HG03135 (cell line): ENCODE data around the gene NTM.

Source experiments
- ATAC-seq: cut with Tn5 transposase; IDR thresholded peaks from one replicate; pipeline ENCODE4 v1.9.1; 2021; ENCODE audit warnings: mild to moderate bottlenecking, moderate library complexity; ENCODE audit not compliant: unreplicated experiment

NTM gene

DNA sequence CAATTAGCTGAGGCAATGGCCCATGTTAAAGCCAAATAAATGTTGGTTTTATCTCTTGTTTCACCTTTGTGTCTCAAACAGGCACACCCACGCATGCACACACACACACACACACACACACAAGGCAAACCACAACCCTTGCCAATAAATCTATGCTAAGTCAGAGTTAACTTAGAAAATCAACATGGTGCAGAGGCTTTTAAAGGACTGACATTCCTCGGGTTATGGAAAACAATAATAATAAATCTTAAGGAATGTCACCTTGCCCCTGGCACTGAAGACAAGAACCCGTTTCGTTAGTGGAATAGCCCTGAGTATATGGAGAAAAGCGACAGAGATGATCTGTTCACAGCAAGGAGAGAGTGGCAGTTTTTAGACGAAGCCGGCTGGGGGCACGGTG, 326.3 kb downstream of the NTM start:
- ATAC-seq: no peak

DNA sequence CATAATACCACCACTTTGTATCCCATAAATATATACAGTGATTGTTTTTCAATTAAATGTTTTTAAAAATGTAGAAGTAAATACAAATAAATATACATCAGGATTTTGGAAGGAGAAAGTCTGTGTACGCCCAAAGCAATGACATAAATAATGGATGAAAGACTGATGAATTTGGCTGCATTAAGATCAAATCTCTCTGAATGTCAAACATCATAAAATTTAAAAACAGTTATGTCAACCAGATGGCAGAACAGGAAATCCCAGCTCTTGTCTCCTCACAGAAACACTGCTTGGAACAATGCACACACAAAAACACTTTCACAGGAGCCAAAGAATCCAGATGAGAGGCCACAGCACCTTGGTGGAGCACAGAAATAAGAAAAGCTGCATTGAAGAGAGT, 332.9 kb downstream of the NTM start:
- no peak for ATAC-seq

- ATAC-seq: no peak
Measured at GRCh38 chr11:131704682-131705081, 334.3 kb downstream of the NTM start.

DNA sequence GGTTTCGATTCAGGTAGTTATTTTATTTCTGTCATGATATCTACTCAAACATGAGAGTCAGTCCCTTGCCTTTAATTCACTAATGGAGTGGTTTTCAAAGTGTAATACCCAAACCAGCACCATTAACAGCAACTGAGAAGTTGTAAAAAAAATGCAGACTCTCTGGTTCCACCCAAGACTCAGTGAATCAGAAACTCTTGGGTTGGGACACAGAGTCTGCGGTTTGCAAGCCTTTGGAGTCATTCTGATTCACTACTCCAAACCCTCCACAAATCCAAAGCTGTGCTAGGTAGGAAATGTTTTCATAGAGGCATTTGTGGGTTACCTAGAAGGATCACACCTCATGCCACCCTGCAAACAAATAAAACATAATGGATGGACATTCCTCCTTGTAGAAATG, 340.1 kb downstream of the NTM start:
- ATAC-seq: no peak

GRCh38 chr11:131712897-131713296, 342.5 kb downstream of the NTM start:
- ATAC-seq: no peak

GRCh38 chr11:131713529-131714134, 343.2 kb downstream of the NTM start:
- ATAC-seq: no peak

GRCh38 chr11:131717616-131718015, 347.2 kb downstream of the NTM start:
- ATAC-seq: no peak

- ATAC-seq: no peak
Measured at GRCh38 chr11:131723088-131723487, 352.7 kb downstream of the NTM start.

DNA sequence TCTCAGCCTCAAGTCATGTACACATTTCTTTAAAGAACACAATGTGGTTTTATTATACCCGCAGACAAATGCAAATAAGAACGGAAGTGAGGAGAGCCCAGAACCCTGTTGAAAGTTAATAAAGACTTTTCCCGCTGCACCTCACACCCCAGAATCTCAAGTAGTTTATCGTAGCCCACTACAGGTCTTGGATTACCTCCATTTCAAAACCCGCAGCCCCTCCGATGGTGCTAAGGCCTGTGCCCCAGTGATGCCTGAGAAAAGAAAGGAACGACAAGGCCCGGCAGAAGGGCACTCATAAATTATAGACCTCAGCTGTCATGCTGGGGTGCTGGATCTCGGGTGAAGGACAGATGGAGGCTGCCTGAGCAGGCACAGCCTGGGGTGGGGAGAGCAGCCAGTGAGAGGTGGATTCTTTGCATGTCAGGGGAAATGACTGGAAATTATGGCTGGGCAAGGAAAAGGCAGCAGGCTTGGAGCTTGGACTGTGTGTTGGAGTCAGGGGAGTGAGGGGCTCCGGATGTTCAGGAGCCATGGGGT, 354.1 kb downstream of the NTM start:
- no peak for ATAC-seq

GRCh38 chr11:131734871-131735270, 364.5 kb downstream of the NTM start:
- ATAC-seq: no peak

- no peak for ATAC-seq
Measured at GRCh38 chr11:131737357-131737756, 366.9 kb downstream of the NTM start.

DNA sequence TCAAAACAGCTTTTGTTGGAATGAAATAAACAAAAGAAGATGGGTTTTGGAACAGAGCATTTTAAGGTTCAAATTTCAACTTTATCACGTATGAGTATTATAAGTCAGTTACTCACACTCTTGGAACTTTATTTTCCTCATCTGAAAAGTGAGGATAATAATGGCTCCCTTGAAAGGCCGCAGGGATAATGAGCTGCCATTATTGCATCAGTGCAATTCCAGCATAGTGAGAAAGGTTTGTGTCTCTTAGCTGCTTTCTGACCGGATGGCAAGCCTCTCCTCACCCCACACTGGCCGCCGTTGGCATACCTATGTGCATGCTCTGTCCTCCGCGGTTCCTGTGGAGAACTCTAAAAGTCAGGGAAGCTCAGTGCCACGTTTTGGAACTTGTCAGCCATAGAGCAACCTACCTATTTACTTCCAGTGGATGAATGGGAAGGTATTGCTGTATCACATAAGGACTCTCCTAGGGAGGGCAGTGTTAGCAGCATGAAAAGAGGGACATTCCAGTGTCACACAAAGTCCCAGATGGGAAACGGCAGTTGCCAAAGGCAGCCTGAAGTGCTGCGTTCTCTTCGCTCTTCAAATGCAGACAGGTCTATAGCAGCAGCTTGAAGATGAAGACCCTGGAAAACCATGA, 368.9 kb downstream of the NTM start:
- no peak for ATAC-seq

DNA sequence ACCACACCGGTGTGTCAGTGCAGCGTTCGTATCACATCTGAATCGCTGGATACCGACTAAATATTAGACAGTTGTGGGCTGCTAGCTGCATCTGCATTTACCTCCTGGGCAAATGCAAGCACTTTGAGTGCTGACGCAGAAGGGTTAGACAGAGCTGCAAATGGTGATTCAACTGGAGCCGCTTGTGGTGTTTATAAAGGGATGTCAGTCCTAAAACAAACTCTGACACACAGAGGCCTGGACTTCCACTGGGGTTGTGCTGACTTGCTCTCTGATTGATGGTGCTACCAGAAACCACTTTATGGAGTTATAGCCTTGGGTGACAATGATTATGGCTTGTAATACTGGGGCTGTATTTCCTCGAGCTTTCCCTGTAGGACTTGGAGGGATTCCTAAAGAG, 374.4 kb downstream of the NTM start:
- no peak for ATAC-seq

DNA sequence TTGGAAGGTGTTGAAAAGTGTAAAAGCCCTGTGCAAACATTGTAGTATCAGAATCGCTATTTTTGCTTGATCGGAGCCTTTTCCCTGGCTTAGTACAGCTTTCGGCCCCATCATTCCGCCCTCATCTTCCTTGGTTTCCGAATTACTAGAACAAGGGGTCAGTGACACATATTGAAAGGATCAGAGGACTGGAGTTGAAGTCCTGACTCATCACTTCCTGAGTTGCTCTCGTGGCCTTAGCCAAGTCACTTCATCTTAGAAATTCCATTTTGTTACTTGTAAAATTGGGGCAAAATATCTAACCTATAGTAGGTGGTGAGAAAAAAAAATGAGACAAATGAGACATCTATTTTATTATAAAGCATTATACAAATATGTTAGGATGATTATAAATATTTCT, 375.0 kb downstream of the NTM start:
- no peak for ATAC-seq

- ATAC-seq: no peak
Measured at GRCh38 chr11:131746201-131746600, 375.8 kb downstream of the NTM start.

GRCh38 chr11:131748151-131749050, 378.0 kb downstream of the NTM start:
- ATAC-seq: no peak

GRCh38 chr11:131749101-131749500, 378.7 kb downstream of the NTM start:
- ATAC-seq: no peak

DNA sequence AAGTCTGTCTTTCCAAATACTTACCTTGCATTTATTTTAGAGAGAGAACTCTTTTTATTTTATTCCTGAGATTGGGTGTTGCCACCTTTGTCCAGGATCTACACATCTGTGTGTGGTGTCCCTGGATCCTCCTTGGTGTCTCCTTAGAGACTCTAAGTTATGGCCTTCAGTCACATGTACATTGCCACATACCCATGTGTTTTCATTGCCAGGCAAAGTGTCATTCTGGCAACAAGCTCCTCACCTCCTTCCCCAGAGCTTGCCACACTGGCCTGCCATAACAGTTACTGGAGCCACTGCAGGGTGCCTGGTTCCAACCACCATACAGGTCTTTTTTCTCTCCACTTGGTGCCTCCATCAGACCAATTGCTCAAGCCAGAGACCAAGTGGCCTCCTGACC, 379.7 kb downstream of the NTM start:
- no peak for ATAC-seq

- no peak for ATAC-seq
Measured at GRCh38 chr11:131750692-131751091, 380.3 kb downstream of the NTM start.

DNA sequence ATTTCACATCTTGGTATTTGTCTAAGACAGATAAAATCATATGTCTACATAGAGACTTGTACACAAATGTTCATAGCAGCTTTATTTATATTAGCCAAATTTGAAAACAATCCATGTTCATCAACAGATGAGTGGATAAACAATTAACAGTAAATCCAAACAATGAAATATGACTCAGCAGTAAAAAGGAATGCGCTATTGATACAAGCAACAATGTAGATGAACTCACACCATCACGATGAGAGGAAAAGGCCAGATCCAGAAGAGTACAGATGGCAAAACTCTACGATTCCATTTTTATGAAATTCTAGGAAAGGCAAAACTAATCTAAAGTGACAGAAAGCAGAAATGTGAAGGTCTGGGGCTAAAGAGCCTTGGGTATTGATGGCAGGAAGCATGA, 384.3 kb downstream of the NTM start:
- no peak for ATAC-seq

GRCh38 chr11:131756479-131757110, 386.2 kb downstream of the NTM start:
- ATAC-seq: no peak
